HG03064 (cell line): ENCODE data around the gene SRBD1.
A peak's percentile ranks its signal among the peaks of the same experiment; 100 is the strongest.

Source experiments
- ATAC-seq: cut with Tn5 transposase; IDR thresholded peaks from one replicate; pipeline ENCODE4 v1.9.1; 2021; ENCODE audit warnings: low read depth; ENCODE audit not compliant: unreplicated experiment

The SRBD1 gene

GRCh38 chr2:45605116-45605515 is 6.0 kb downstream of the SRBD1 start:
- no peak for ATAC-seq

- no peak for ATAC-seq
Observed at GRCh38 chr2:45602624-45603023, 8.4 kb downstream of the SRBD1 start.

- ATAC-seq: no peak
Observed at GRCh38 chr2:45598545-45598944, 12.5 kb downstream of the SRBD1 start.

- no peak for ATAC-seq
Observed at GRCh38 chr2:45596761-45597160, 14.3 kb downstream of the SRBD1 start.

- no peak for ATAC-seq
Observed at GRCh38 chr2:45595721-45596435, 15.2 kb downstream of the SRBD1 start.

- no peak for ATAC-seq
Observed at GRCh38 chr2:45591073-45591472, 20.0 kb downstream of the SRBD1 start.

GRCh38 chr2:45588158-45588829 is 22.8 kb downstream of the SRBD1 start:
- ATAC-seq: no peak

- no peak for ATAC-seq
Observed at GRCh38 chr2:45586600-45586999, 24.5 kb downstream of the SRBD1 start.

- no peak for ATAC-seq
Observed at GRCh38 chr2:45585267-45585861, 25.7 kb downstream of the SRBD1 start.

GRCh38 chr2:45583977-45584376 is 27.1 kb downstream of the SRBD1 start:
- no peak for ATAC-seq

- no peak for ATAC-seq
Observed at GRCh38 chr2:45582522-45582921, 28.5 kb downstream of the SRBD1 start.

- no peak for ATAC-seq
Observed at GRCh38 chr2:45578056-45578843, 32.8 kb downstream of the SRBD1 start.

- no peak for ATAC-seq
Observed at GRCh38 chr2:45577441-45577840, 33.6 kb downstream of the SRBD1 start.

- ATAC-seq: no peak
Observed at GRCh38 chr2:45575881-45576280, 35.2 kb downstream of the SRBD1 start.

- no peak for ATAC-seq
Observed at GRCh38 chr2:45572979-45573378, 38.1 kb downstream of the SRBD1 start.

- no peak for ATAC-seq
Observed at GRCh38 chr2:45571940-45572339, 39.1 kb downstream of the SRBD1 start.

- ATAC-seq: no peak
Observed at GRCh38 chr2:45570671-45571334, 40.3 kb downstream of the SRBD1 start.

- ATAC-seq: no peak
Observed at GRCh38 chr2:45568935-45569334, 42.1 kb downstream of the SRBD1 start.

- ATAC-seq: peak; percentile 88
Observed at GRCh38 chr2:45567974-45568789, 42.9 kb downstream of the SRBD1 start.
